Measurements from ENCODE around the gene NRIP1. TPM values are rescaled to one million over a fixed set of nuclear protein-coding genes. Genes with fewer than 3 reads are reported as not detected.
A peak's percentile ranks its signal among the peaks of the same experiment; 100 is the strongest.

NRIP1 gene
- polyA plus RNA-seq, 1 donor (not counting 4 experiments of a cell fraction or from before 2014, with no cell fraction given), result 25.5 TPM

DNA sequence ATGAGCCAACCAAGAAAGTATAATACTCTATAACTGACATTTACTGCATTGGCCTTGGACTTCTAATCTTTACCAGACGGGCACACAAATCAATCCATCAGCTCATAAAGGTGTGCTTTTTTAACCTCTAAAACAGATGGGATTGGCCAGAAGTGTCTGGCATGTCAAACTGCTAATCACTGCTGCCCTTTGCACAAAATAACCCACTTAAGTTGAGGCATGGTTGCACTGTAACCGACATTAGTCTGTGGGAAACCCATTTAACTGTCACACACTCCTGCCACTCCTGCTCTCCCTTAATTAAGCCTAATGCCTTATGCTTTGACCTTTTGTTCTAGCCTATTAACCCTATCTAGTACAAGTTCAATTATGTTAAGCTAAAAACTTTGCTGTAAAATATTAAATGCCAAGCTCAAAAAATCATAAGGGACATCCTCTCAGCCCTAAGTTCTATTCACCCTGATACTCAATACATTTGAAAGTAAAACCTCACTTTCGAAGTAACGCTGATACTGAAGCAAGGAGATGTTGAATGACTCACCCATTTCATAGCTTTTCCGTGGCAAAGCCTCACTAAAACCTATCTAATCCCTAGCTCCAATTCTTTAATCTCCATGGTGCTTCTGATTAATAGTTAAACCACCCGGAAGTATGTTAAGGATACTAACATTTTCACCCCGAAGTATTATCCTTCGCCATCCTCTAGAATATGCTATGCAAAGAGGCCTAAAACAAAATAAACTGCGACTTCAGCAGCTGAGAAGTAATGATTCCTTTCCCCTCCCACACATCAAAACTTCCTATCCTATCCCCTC is 12.9 kb downstream of the NRIP1 start:
- FAIRE-seq, result peak; percentile 17
- no peak overlapping the region for H3K9ac ChIP-seq (ENCODE audit: control insufficient read depth, extremely low read depth, insufficient read depth, low read length)

DNA sequence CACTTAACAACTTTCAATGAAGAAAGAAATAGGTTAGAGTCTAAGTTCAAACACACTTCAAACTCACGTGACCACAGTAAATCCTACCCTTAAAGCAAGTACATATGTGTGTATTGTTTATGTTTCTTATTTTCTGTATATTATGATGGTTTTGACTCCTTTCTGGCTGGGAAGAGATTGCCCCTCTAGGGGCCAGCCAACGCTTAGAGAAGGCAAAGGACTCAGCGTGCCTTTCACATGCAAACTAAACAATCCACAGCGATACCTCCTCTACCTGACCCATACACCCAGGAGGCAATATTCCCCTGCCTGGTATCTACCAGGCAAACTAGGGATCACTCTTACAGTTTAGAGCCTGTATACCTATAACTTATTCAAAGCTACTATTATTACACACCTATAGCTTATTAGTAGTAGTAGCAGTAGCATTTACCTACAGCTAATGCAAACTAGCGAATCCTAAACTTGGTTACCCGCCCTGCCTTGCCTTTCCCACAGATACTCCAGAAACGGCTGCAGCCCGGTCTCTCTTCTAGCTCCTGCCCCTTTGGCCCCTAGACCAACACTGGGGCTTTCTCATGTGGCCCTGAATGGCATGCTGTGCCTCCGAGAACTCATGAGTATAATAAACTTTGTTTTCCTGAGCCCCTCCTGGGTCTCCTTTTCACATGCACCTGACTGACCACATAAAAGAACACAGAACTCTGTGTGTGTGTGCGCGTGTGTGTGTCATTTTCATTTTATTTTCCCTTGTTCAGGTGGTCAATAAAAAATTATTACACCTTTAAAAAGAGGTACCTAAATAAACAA is 14.0 kb downstream of the NRIP1 start:
- peaks cover 0 to 1% of the 10 kb centered on the region in 2 experiments for H3K36me3 ChIP-seq (ENCODE audit: control insufficient read depth in 2 of 2, extremely low read depth in 1 of 2, insufficient read depth in 2 of 2, low read length in 2 of 2)
- H3K9me1 ChIP-seq (ENCODE audit: control insufficient read depth, extremely low read depth, insufficient read depth, low read length), result peaks cover 4% of the 10 kb centered on the region
- no peak overlapping the region for H3K4me2 ChIP-seq (ENCODE audit: control insufficient read depth, extremely low read depth, insufficient read depth, low read depth, low read length)
- no peaks in the 10 kb centered on the region for H3K9me3 ChIP-seq (ENCODE audit: control insufficient read depth, low read depth, low read length)
- dilution Hi-C loops (cut with MboI; ENCODE audit: extremely low pct_ligation_motif_present, low sequenced_read_pairs), result no loop called here
- DNase-seq (ENCODE audit: low read depth, low spot score) (no peak), FAIRE-seq (no peak)
- H3K27me3 ChIP-seq (ENCODE audit: control insufficient read depth, extremely low read depth, insufficient read depth, low read length), result no peaks in the 10 kb centered on the region
- peaks cover 15% of the 10 kb centered on the region for H4K20me1 ChIP-seq (ENCODE audit: control insufficient read depth, extremely low read depth, insufficient read depth, low read length)
- no peak overlapping the region for H3K4me3 ChIP-seq (ENCODE audit: control insufficient read depth in 2 of 3, extremely low read depth in 1 of 3, insufficient read depth in 2 of 3, low read depth in 1 of 3, low read length in 3 of 3)
- peaks cover 98% of the 10 kb centered on the region for H3K79me2 ChIP-seq (ENCODE audit: control insufficient read depth, insufficient read depth, low read length)
- no peaks in the 10 kb centered on the region for H3K4me1 ChIP-seq (ENCODE audit: control insufficient read depth, extremely low read depth, insufficient read depth, low read length)
- H2AFZ ChIP-seq (ENCODE audit: control insufficient read depth, low read length), result no peak overlapping the region
- no peak overlapping the region for H3K9ac ChIP-seq (ENCODE audit: control insufficient read depth, extremely low read depth, insufficient read depth, low read length)
- TF ChIP-seq EZH2 (IDR thresholded peaks at IDR 0.05; ENCODE audit: low read length), result no peak
- TF ChIP-seq, protein P1, sequence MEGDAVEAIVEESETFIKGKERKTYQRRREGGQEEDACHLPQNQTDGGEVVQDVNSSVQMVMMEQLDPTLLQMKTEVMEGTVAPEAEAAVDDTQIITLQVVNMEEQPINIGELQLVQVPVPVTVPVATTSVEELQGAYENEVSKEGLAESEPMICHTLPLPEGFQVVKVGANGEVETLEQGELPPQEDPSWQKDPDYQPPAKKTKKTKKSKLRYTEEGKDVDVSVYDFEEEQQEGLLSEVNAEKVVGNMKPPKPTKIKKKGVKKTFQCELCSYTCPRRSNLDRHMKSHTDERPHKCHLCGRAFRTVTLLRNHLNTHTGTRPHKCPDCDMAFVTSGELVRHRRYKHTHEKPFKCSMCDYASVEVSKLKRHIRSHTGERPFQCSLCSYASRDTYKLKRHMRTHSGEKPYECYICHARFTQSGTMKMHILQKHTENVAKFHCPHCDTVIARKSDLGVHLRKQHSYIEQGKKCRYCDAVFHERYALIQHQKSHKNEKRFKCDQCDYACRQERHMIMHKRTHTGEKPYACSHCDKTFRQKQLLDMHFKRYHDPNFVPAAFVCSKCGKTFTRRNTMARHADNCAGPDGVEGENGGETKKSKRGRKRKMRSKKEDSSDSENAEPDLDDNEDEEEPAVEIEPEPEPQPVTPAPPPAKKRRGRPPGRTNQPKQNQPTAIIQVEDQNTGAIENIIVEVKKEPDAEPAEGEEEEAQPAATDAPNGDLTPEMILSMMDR (optimal IDR thresholded peaks at IDR 0.05 in 1 of 3, IDR thresholded peaks at IDR 0.05 in 1 of 3, conservative IDR thresholded peaks at IDR 0.05 in 1 of 3; ENCODE audit: extremely low read depth in 1 of 3, insufficient read depth in 2 of 3, low read length in 3 of 3), result no peak
- H3K27ac ChIP-seq (ENCODE audit: control insufficient read depth, insufficient read depth, low read length), result no peak overlapping the region

More for the DNA sequence above, 12.9 kb downstream of the NRIP1 start:
- H3K9me3 ChIP-seq (ENCODE audit: control insufficient read depth, low read depth, low read length), result no peaks in the 10 kb centered on the region
- H3K4me3 ChIP-seq (ENCODE audit: control insufficient read depth in 2 of 3, extremely low read depth in 1 of 3, insufficient read depth in 2 of 3, low read depth in 1 of 3, low read length in 3 of 3), result no peak overlapping the region
- no peaks in the 10 kb centered on the region for H3K27me3 ChIP-seq (ENCODE audit: control insufficient read depth, extremely low read depth, insufficient read depth, low read length)
- H3K79me2 ChIP-seq (ENCODE audit: control insufficient read depth, insufficient read depth, low read length), result peaks cover 98% of the 10 kb centered on the region
- dilution Hi-C loops (cut with MboI; ENCODE audit: extremely low pct_ligation_motif_present, low sequenced_read_pairs), result no loop called here
- H3K36me3 ChIP-seq (ENCODE audit: control insufficient read depth in 2 of 2, extremely low read depth in 1 of 2, insufficient read depth in 2 of 2, low read length in 2 of 2), result peaks cover 0 to 1% of the 10 kb centered on the region in 2 experiments
- no peak overlapping the region for H3K4me2 ChIP-seq (ENCODE audit: control insufficient read depth, extremely low read depth, insufficient read depth, low read depth, low read length)
- H2AFZ ChIP-seq (ENCODE audit: control insufficient read depth, low read length), result no peak overlapping the region
- TF ChIP-seq, protein P1 (optimal IDR thresholded peaks at IDR 0.05 in 1 of 3, IDR thresholded peaks at IDR 0.05 in 1 of 3, conservative IDR thresholded peaks at IDR 0.05 in 1 of 3; ENCODE audit: extremely low read depth in 1 of 3, insufficient read depth in 2 of 3, low read length in 3 of 3), result no peak
- no peak for TF ChIP-seq EZH2 (IDR thresholded peaks at IDR 0.05; ENCODE audit: low read length)
- H4K20me1 ChIP-seq (ENCODE audit: control insufficient read depth, extremely low read depth, insufficient read depth, low read length), result peaks cover 18% of the 10 kb centered on the region
- H3K4me1 ChIP-seq (ENCODE audit: control insufficient read depth, extremely low read depth, insufficient read depth, low read length), result no peaks in the 10 kb centered on the region
- H3K27ac ChIP-seq (ENCODE audit: control insufficient read depth, insufficient read depth, low read length), result no peak overlapping the region
- H3K9me1 ChIP-seq (ENCODE audit: control insufficient read depth, extremely low read depth, insufficient read depth, low read length), result peaks cover 4% of the 10 kb centered on the region
- DNase-seq (ENCODE audit: low read depth, low spot score), result no peak
